ENCODE results near the gene ATP1B3.
"Not testable (repeated sequence)": the region's sequence is repeated elsewhere in the genome, so short reads cannot be mapped to it uniquely, and the experiment has no call there.

The ATP1B3 gene

DNA sequence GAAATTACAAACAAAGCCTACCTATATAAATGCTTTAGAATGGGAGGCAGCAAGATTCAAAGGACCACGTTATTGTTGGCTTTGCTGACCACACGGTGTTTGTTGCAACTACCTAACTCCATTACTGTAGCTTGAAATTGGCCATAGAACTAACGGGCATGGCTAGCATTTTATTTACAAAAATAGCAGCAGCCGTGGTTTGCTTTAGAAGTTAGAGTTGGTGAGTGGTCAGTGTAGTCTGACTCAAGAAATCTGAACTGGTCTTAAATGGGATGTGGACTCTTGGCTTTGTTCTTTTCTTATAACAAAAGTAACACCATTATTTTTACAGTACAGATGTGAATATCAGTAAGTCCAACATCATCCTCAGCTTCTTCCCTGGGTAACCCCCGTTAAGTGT lies 10.6 kb downstream of the ATP1B3 start:
- Histone ChIP-seq H3K4me3 (ENCODE audit: insufficient read length, low read depth) (no peak overlapping the region), H3K36me3 (ENCODE audit: insufficient read depth, insufficient read length, low read length) (peaks cover 47% of the 10 kb centered on the region), H3K9me3 (ENCODE audit: insufficient read depth, low read length) (peaks cover 21% of the 10 kb centered on the region), H3K27me3 (ENCODE audit: insufficient read depth, insufficient read length) (no peaks in the 10 kb centered on the region), H3K4me1 (ENCODE audit: insufficient read depth, insufficient read length) (no peaks in the 10 kb centered on the region), H3K9ac (ENCODE audit: insufficient read length, low read depth) (no peak overlapping the region)
- TF ChIP-seq SUZ12 (IDR thresholded peaks at IDR 0.05; ENCODE audit: extremely low read depth, insufficient read depth, insufficient read length) (no peak), ZNF274 (IDR thresholded peaks at IDR 0.05; ENCODE audit: low read depth, low read length) (no peak), YY1 (IDR thresholded peaks at IDR 0.05; ENCODE audit: insufficient read depth, insufficient read length) (no peak)
- no peak for DNase-seq (ENCODE audit: low read depth, low spot score)

DNA sequence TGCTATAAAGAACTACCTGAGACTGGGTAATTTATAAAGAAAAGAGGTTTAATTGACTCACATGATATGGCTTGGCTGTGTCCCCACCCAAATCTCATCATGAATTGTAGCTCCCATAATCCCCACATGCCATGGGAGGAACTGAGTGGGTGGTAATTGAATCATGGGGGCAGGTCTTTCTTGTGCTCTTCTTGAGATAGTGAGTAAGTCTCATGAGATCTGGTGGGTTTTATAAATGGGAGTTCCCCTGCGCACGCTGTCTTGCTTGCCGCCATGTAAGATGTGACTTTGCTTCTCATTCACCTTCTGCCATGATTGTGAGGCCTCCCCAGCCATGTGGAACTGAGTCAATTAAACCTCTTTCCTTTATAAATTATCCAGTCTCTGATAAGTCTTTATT lies 12.1 kb downstream of the ATP1B3 start:
- H3K4me3 ChIP-seq (ENCODE audit: insufficient read length, low read depth); DNase-seq (ENCODE audit: low read depth, low spot score); H3K9ac ChIP-seq (ENCODE audit: insufficient read length, low read depth); H3K27me3 ChIP-seq (ENCODE audit: insufficient read depth, insufficient read length); H3K4me1 ChIP-seq (ENCODE audit: insufficient read depth, insufficient read length): not testable (repeated sequence)
- Histone ChIP-seq H3K9me3 (ENCODE audit: insufficient read depth, low read length) (peaks cover 21% of the 10 kb centered on the region), H3K36me3 (ENCODE audit: insufficient read depth, insufficient read length, low read length) (peaks cover 39% of the 10 kb centered on the region)

DNA sequence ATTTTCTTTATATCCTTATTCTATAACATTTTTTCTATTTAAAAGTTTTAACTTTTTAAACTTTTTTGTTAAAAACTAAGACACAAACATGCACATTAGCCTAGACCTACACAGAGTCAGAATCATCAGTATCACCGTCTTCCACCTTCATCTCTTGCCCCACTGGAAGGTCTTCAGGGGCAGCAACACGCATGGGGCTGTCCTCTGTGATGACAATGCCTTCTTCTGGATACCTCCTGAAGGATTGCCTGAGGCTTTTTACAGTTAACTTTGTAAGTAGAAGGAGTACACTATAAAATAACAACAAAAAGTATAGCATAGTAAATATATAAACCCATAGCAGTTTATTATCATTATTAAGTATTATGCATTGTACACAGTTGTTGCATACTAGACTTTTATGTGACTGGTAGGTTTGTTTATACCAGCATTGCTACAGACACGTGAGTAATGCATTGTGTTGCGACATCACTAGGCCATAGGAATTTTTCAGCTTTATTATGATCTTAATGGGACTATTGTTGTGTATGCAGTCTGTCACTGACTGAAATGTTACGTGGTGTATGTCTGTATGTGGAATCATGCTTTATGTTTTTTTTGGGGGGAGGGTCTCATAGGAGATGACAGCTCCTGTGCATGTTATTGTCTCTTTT lies 18.2 kb downstream of the ATP1B3 start:
- Histone ChIP-seq H3K4me3 (ENCODE audit: insufficient read length, low read depth) (no peak overlapping the region), H3K9me3 (ENCODE audit: insufficient read depth, low read length) (peaks cover 30% of the 10 kb centered on the region), H3K4me1 (ENCODE audit: insufficient read depth, insufficient read length) (no peaks in the 10 kb centered on the region), H3K36me3 (ENCODE audit: insufficient read depth, insufficient read length, low read length) (peaks cover 42% of the 10 kb centered on the region), H3K9ac (ENCODE audit: insufficient read length, low read depth) (no peak overlapping the region), H3K27me3 (ENCODE audit: insufficient read depth, insufficient read length) (no peaks in the 10 kb centered on the region)
- TF ChIP-seq YY1 (IDR thresholded peaks at IDR 0.05; ENCODE audit: insufficient read depth, insufficient read length), result no peak
- no peak for TF ChIP-seq SUZ12 (IDR thresholded peaks at IDR 0.05; ENCODE audit: extremely low read depth, insufficient read depth, insufficient read length)
- no peak for DNase-seq (ENCODE audit: low read depth, low spot score)

DNA sequence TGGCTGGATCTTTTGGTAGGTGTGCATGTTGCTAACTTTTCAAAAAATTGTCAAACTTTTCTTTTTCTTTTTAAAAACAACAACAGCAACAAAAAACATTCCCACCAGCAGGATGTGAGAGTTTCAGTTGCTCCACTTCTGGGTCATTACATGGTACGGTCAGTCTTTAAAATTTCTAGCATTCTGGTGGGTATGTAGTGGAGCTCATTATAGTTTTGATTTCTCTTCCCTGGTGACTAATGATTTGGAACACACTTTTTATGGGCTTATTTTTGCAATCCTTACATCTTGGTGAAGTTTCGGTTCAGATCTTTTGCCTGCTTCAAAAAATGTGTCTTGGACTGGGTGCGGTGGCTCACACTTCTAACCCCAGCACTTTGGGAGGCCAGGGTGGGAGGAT lies 19.3 kb downstream of the ATP1B3 start:
- H3K36me3 ChIP-seq (ENCODE audit: insufficient read depth, insufficient read length, low read length), result peaks cover 53% of the 10 kb centered on the region
- H3K9ac ChIP-seq (ENCODE audit: insufficient read length, low read depth), result no peak overlapping the region
- DNase-seq (ENCODE audit: low read depth, low spot score), result no peak
- H3K9me3 ChIP-seq (ENCODE audit: insufficient read depth, low read length), result peaks cover 41% of the 10 kb centered on the region
- no peaks in the 10 kb centered on the region for H3K27me3 ChIP-seq (ENCODE audit: insufficient read depth, insufficient read length)
- TF ChIP-seq ZNF274 (IDR thresholded peaks at IDR 0.05; ENCODE audit: low read depth, low read length) (no peak), SUZ12 (IDR thresholded peaks at IDR 0.05; ENCODE audit: extremely low read depth, insufficient read depth, insufficient read length) (no peak), YY1 (IDR thresholded peaks at IDR 0.05; ENCODE audit: insufficient read depth, insufficient read length) (no peak)
- no peaks in the 10 kb centered on the region for H3K4me1 ChIP-seq (ENCODE audit: insufficient read depth, insufficient read length)
- H3K4me3 ChIP-seq (ENCODE audit: insufficient read length, low read depth), result no peak overlapping the region

DNA sequence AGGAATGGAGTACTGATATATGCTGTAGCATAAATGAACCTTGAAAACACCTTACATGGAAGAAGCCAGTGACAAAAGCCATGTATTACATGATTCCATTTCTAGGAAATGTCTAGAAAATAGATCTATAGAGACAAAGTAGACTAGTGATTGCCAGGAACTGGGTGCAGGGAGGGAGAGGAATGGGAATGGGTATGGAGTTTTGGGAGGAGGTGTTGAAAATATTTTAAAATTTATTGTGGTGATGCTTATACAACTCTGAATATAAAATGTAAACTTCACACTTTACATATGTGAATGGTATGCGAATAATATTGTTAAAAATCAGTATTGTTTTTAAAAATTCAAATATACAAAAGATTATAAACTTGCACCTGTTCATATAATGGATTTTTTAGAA lies 22.5 kb downstream of the ATP1B3 start:
- no peaks in the 10 kb centered on the region for H3K4me1 ChIP-seq (ENCODE audit: insufficient read depth, insufficient read length)
- no peak for DNase-seq (ENCODE audit: low read depth, low spot score)
- no peak overlapping the region for H3K4me3 ChIP-seq (ENCODE audit: insufficient read length, low read depth)
- no peak overlapping the region for H3K9ac ChIP-seq (ENCODE audit: insufficient read length, low read depth)
- peaks cover 42% of the 10 kb centered on the region for H3K9me3 ChIP-seq (ENCODE audit: insufficient read depth, low read length)
- H3K36me3 ChIP-seq (ENCODE audit: insufficient read depth, insufficient read length, low read length), result peaks cover 62% of the 10 kb centered on the region
- no peaks in the 10 kb centered on the region for H3K27me3 ChIP-seq (ENCODE audit: insufficient read depth, insufficient read length)
- TF ChIP-seq YY1 (IDR thresholded peaks at IDR 0.05; ENCODE audit: insufficient read depth, insufficient read length), result no peak
- no peak for TF ChIP-seq SUZ12 (IDR thresholded peaks at IDR 0.05; ENCODE audit: extremely low read depth, insufficient read depth, insufficient read length)
- TF ChIP-seq ZNF274 (IDR thresholded peaks at IDR 0.05; ENCODE audit: low read depth, low read length), result no peak

DNA sequence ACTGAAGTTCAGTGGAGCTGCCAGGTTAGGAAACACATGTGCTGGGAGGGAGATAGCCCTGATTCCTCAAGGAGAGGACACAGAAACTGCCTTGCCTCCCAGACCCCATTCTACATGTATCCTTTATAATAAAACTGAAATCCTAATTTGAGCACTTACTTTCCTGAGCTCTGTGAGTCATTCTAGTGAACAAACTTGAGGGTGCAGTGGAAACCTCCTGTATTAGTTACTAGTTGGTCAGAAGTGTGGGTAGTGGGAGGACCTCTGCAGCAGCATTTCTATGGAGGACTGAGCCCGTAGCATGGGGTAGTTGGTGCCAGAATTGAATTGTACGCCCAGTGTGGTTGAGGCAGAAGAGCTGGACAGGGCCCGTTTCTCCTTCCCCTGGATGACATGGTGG lies 23.9 kb downstream of the ATP1B3 start:
- Histone ChIP-seq H3K4me3 (ENCODE audit: insufficient read length, low read depth) (no peak overlapping the region), H3K9me3 (ENCODE audit: insufficient read depth, low read length) (peaks cover 42% of the 10 kb centered on the region), H3K4me1 (ENCODE audit: insufficient read depth, insufficient read length) (no peaks in the 10 kb centered on the region), H3K36me3 (ENCODE audit: insufficient read depth, insufficient read length, low read length) (peaks cover 65% of the 10 kb centered on the region), H3K9ac (ENCODE audit: insufficient read length, low read depth) (no peak overlapping the region), H3K27me3 (ENCODE audit: insufficient read depth, insufficient read length) (no peaks in the 10 kb centered on the region)
- no peak for TF ChIP-seq ZNF274 (IDR thresholded peaks at IDR 0.05; ENCODE audit: low read depth, low read length)
- no peak for TF ChIP-seq SUZ12 (IDR thresholded peaks at IDR 0.05; ENCODE audit: extremely low read depth, insufficient read depth, insufficient read length)
- no peak for TF ChIP-seq YY1 (IDR thresholded peaks at IDR 0.05; ENCODE audit: insufficient read depth, insufficient read length)
- DNase-seq (ENCODE audit: low read depth, low spot score), result no peak

DNA sequence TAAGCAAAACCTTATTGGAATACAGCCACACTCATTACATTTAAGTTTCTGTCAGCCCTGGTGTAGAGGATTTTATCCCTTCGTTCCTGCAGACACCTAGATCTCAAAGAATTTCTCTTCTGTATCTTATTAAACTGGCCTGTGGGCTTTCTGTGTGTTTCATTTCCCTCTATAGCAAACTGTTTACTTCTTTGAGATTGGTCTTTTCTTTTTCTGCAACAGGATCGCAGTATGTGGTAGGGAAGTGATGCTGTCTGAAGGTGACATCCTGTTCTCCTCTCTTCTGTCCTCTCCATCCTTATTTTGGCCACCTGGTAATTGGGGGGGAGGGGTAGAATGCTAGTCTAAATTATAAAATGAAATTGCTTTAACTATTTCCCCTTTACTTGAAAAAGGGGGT lies 25.5 kb downstream of the ATP1B3 start:
- peaks cover 70% of the 10 kb centered on the region for H3K36me3 ChIP-seq (ENCODE audit: insufficient read depth, insufficient read length, low read length)
- TF ChIP-seq SUZ12 (IDR thresholded peaks at IDR 0.05; ENCODE audit: extremely low read depth, insufficient read depth, insufficient read length), result no peak
- no peak for TF ChIP-seq YY1 (IDR thresholded peaks at IDR 0.05; ENCODE audit: insufficient read depth, insufficient read length)
- TF ChIP-seq ZNF274 (IDR thresholded peaks at IDR 0.05; ENCODE audit: low read depth, low read length), result no peak
- H3K9me3 ChIP-seq (ENCODE audit: insufficient read depth, low read length), result peaks cover 39% of the 10 kb centered on the region
- no peaks in the 10 kb centered on the region for H3K4me1 ChIP-seq (ENCODE audit: insufficient read depth, insufficient read length)
- H3K27me3 ChIP-seq (ENCODE audit: insufficient read depth, insufficient read length), result no peaks in the 10 kb centered on the region
- no peak for DNase-seq (ENCODE audit: low read depth, low spot score)
- H3K4me3 ChIP-seq (ENCODE audit: insufficient read length, low read depth), result no peak overlapping the region
- H3K9ac ChIP-seq (ENCODE audit: insufficient read length, low read depth), result no peak overlapping the region

DNA sequence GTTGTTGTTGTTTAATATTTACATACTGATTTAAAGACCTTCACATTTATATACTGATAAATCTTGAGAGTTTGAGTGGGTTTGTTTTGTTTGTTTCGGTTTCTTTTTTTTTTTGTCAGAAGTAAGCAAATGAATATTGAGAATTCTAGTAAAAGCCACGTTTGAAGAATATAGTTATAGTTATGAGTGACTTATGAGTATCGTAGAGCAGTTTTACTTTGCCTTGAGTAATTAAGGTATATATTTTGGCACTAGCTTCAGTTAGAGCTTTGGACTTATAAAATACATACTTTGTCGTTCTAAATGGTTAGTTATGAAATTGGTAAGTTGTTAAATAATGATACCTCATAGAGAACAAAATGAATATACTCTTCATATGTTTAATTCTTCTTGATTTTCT lies 27.8 kb downstream of the ATP1B3 start:
- Histone ChIP-seq H3K9ac (ENCODE audit: insufficient read length, low read depth) (no peak overlapping the region), H3K27me3 (ENCODE audit: insufficient read depth, insufficient read length) (no peaks in the 10 kb centered on the region), H3K9me3 (ENCODE audit: insufficient read depth, low read length) (peaks cover 16% of the 10 kb centered on the region), H3K4me1 (ENCODE audit: insufficient read depth, insufficient read length) (no peaks in the 10 kb centered on the region), H3K36me3 (ENCODE audit: insufficient read depth, insufficient read length, low read length) (peaks cover 77% of the 10 kb centered on the region), H3K4me3 (ENCODE audit: insufficient read length, low read depth) (no peak overlapping the region)
- no peak for DNase-seq (ENCODE audit: low read depth, low spot score)
- no peak for TF ChIP-seq ZNF274 (IDR thresholded peaks at IDR 0.05; ENCODE audit: low read depth, low read length)
- no peak for TF ChIP-seq YY1 (IDR thresholded peaks at IDR 0.05; ENCODE audit: insufficient read depth, insufficient read length)
- no peak for TF ChIP-seq SUZ12 (IDR thresholded peaks at IDR 0.05; ENCODE audit: extremely low read depth, insufficient read depth, insufficient read length)
